Neural cell (in vitro differentiated cells): Measurements from ENCODE around the gene IDS. TPM values are rescaled to one million over a fixed set of nuclear protein-coding genes. Genes with fewer than 3 reads are reported as not detected.
"Not testable (repeated sequence)": the region's sequence is repeated elsewhere in the genome, so short reads cannot be mapped to it uniquely, and the experiment has no call there.

Experiments
- H2AFZ ChIP-seq: fragments of 200-600, 300-800 bp; sonication (generic), shearing (Covaris generic); 2 replicates; pipeline ENCODE4 v1.6.0; 2014; ENCODE audit warnings: low read depth, mild to moderate bottlenecking, antibody characterized with exemption, low read length, moderate library complexity
- H3F3A ChIP-seq: fragments of 200-600 bp; shearing (Covaris generic); 2 replicates; pipeline ENCODE4 v1.6.1; 2016; ENCODE audit warnings: mild to moderate bottlenecking, moderate library complexity, mixed read lengths, antibody characterized with exemption, low read length; ENCODE audit not compliant: insufficient read depth, poor library complexity, severe bottlenecking
- H3K27ac ChIP-seq: fragments of 200-600, 300-800 bp; sonication (generic), shearing (Covaris generic); 2 replicates; pipeline ENCODE4 v1.5.1; 2014; ENCODE audit warnings: mild to moderate bottlenecking, low read length, moderate library complexity
- H3K27me3 ChIP-seq: fragments of 300-800, 200-600 bp; sonication (generic), shearing (Covaris generic); 2 replicates; pipeline ENCODE4 v1.6.0; 2014; ENCODE audit warnings: mild to moderate bottlenecking, low read depth, low read length, moderate library complexity; ENCODE audit not compliant: insufficient read depth
- H3K36me3 ChIP-seq: fragments of 300-800, 200-600 bp; sonication (generic), shearing (Covaris generic); 2 replicates; pipeline ENCODE4 v1.5.1; 2014; ENCODE audit warnings: mild to moderate bottlenecking, antibody characterized with exemption, low read length, moderate library complexity; ENCODE audit not compliant: insufficient read depth
- H3K4me2 ChIP-seq: fragments of 300-800, 200-600 bp; sonication (generic), shearing (Covaris generic); 2 replicates; pipeline ENCODE4 v1.6.0; 2014; ENCODE audit warnings: mild to moderate bottlenecking, low read length
- H3K4me3 ChIP-seq: fragments of 300-800, 200-600 bp; sonication (generic), shearing (Covaris generic); 2 replicates; pipeline ENCODE4 v1.5.1; 2014; ENCODE audit warnings: mild to moderate bottlenecking, low read length, moderate library complexity
- H3K79me2 ChIP-seq: fragments of 200-600 bp; shearing (Covaris generic); replicated peaks from 2 replicates; pipeline ENCODE4 v1.6.0; 2014; ENCODE audit warnings: mild to moderate bottlenecking, low read length, moderate library complexity; ENCODE audit not compliant: insufficient read depth
- H3K9ac ChIP-seq: fragments of 300-800, 200-600 bp; sonication (generic), shearing (Covaris generic); 2 replicates; pipeline ENCODE4 v1.6.1; 2016; ENCODE audit warnings: mild to moderate bottlenecking, low read length, mixed read lengths
- H3K9me2 ChIP-seq: fragments of 200-600 bp; shearing (Covaris generic); 2 replicates; pipeline ENCODE4 v1.6.1; 2016; ENCODE audit warnings: mild to moderate bottlenecking, low read length, mixed read lengths; ENCODE audit not compliant: insufficient read depth
- H3K9me3 ChIP-seq: fragments of 200-600, 300-800 bp; sonication (generic), shearing (Covaris generic); 2 replicates; pipeline ENCODE4 v1.6.1; 2016; ENCODE audit warnings: mild to moderate bottlenecking, mixed run types, low read length, moderate library complexity, mixed read lengths
- H4K20me1 ChIP-seq: fragments of 200-600 bp; shearing (Covaris generic); 2 replicates; pipeline ENCODE4 v1.6.1; 2016; ENCODE audit warnings: mild to moderate bottlenecking, mixed run types; ENCODE audit not compliant: insufficient read depth
- EZH2 ChIP-seq: fragments of 200-600, 300-800 bp; shearing (Covaris generic), sonication (generic); IDR thresholded peaks from 2 replicates; pipeline ENCODE4 v1.6.1; 2014; ENCODE audit warnings: antibody characterized with exemption, low read length, borderline replicate concordance, mild to moderate bottlenecking; ENCODE audit not compliant: insufficient read depth, poor library complexity, severe bottlenecking
- MXI1 ChIP-seq: fragments of 450-650 bp; conservative IDR thresholded peaks from 2 replicates; pipeline ENCODE4 v1.6.1; 2014; ENCODE audit warnings: antibody characterized with exemption, mild to moderate bottlenecking; ENCODE audit not compliant: poor library complexity, severe bottlenecking
- polyA plus RNA-seq: library from polyadenylated mRNA; depleted of rRNA; stranded (reverse); fragments of >200 nt; gene quantifications from 2 replicates; pipeline ENCODE4 v1.2.3, GENCODE V29; 2014

IDS gene
- polyA plus RNA-seq, 1 donor from 2014 or later = 52.0 TPM

- TF ChIP-seq EZH2 = no peak
These were observed 34.4 kb upstream of the IDS start (continued) for GRCh38 chrX:149539283-149540130.

GRCh38 chrX:149537474-149537873 lies 32.4 kb upstream of the IDS start:
- not testable (repeated sequence) for H3K9me3 ChIP-seq, H4K20me1 ChIP-seq, H3K9me2 ChIP-seq, H3K36me3 ChIP-seq, H3K9ac ChIP-seq, H3K27ac ChIP-seq, H3K27me3 ChIP-seq, H3K4me2 ChIP-seq, H3F3A ChIP-seq, H3K4me3 ChIP-seq, H3K79me2 ChIP-seq, H2AFZ ChIP-seq

- not testable (repeated sequence) for H2AFZ ChIP-seq, H4K20me1 ChIP-seq, H3K4me2 ChIP-seq, H3K27me3 ChIP-seq, H3K4me3 ChIP-seq, H3K9ac ChIP-seq, H3K27ac ChIP-seq, H3K9me2 ChIP-seq, H3K36me3 ChIP-seq, H3F3A ChIP-seq, H3K9me3 ChIP-seq, H3K79me2 ChIP-seq
These were observed 30.0 kb upstream of the IDS start for GRCh38 chrX:149534926-149535602.

- H3F3A ChIP-seq, H3K4me2 ChIP-seq, H3K9ac ChIP-seq, H3K4me3 ChIP-seq, H3K27me3 ChIP-seq, H3K9me2 ChIP-seq, H3K27ac ChIP-seq, H3K36me3 ChIP-seq, H2AFZ ChIP-seq, H3K79me2 ChIP-seq, H3K9me3 ChIP-seq, H4K20me1 ChIP-seq: not testable (repeated sequence)
These were observed 28.9 kb upstream of the IDS start for GRCh38 chrX:149533999-149534398.

- H3K27me3 ChIP-seq, H3K9ac ChIP-seq, H3K36me3 ChIP-seq, H2AFZ ChIP-seq, H3K9me3 ChIP-seq, H3K4me3 ChIP-seq, H3K27ac ChIP-seq, H4K20me1 ChIP-seq, H3K9me2 ChIP-seq, H3F3A ChIP-seq, H3K4me2 ChIP-seq, H3K79me2 ChIP-seq: not testable (repeated sequence)
These were observed 27.8 kb upstream of the IDS start for GRCh38 chrX:149532868-149533267.

GRCh38 chrX:149531599-149531998 lies 26.5 kb upstream of the IDS start:
- H3K9me3 ChIP-seq = no peaks in the 10 kb centered on the region
- H3K9me2 ChIP-seq = no peaks in the 10 kb centered on the region
- no peaks in the 10 kb centered on the region for H3K27me3 ChIP-seq
- no peaks in the 10 kb centered on the region for H3K79me2 ChIP-seq
- H4K20me1 ChIP-seq = no peaks in the 10 kb centered on the region
- no peak overlapping the region for H3K9ac ChIP-seq
- H3K36me3 ChIP-seq = no peaks in the 10 kb centered on the region
- H3F3A ChIP-seq = no peaks in the 10 kb centered on the region
- H3K27ac ChIP-seq = no peak overlapping the region
- no peak overlapping the region for H3K4me3 ChIP-seq
- no peak for TF ChIP-seq MXI1
- H2AFZ ChIP-seq = no peak overlapping the region
- no peak overlapping the region for H3K4me2 ChIP-seq
